HFFc6 (cell line): ENCODE measurements around the gene GH2. TPM values are rescaled to one million over a fixed set of nuclear protein-coding genes. Genes with fewer than 3 reads are reported as not detected.

Experiments used
- DNase-seq: peaks from one replicate; pipeline ENCODE4 v3.0.0-alpha.2; 2018
- H3K27ac Mint-ChIP-seq: 2 replicates; pipeline ENCODE4 v1.8.0; 2020; ENCODE audit warnings: mild to moderate bottlenecking, mixed read lengths
- H3K27me3 Mint-ChIP-seq: 2 replicates; pipeline ENCODE4 v1.8.0; 2021; ENCODE audit warnings: mild to moderate bottlenecking, moderate library complexity, mixed read lengths; ENCODE audit not compliant: insufficient read depth
- H3K36me3 Mint-ChIP-seq: 2 replicates; pipeline ENCODE4 v1.8.0; 2021; ENCODE audit warnings: low read depth, mixed read lengths
- H3K4me1 Mint-ChIP-seq: 2 replicates; pipeline ENCODE4 v1.8.0; 2020; ENCODE audit warnings: low read depth, mixed read lengths
- H3K4me3 Mint-ChIP-seq: 2 replicates; pipeline ENCODE4 v1.8.0; 2020; ENCODE audit warnings: mild to moderate bottlenecking, moderate library complexity, mixed read lengths
- H3K9me3 Mint-ChIP-seq: 2 replicates; pipeline ENCODE4 v1.8.0; 2020; ENCODE audit warnings: mild to moderate bottlenecking, mixed read lengths
- total RNA-seq, 6 experiments: library from RNA; stranded (reverse); fragmentation: NEBNext Ultra II Directional; extraction: Animal tissue kit (Norgen Biotek cat#: 25700); gene quantifications; 2 replicates in 1 of 6; 3 replicates in 5 of 6; pipeline ENCODE4 v1.2.3, GENCODE V29; 2021
- TF ChIP-seq, protein P1 (sequence below): fragments of 200-600 bp; sonication (generic); IDR thresholded peaks from 2 replicates; pipeline ENCODE4 v1.5.0; 2021; ENCODE audit warnings: antibody characterized with exemption, mild to moderate bottlenecking

GH2 gene
- total RNA-seq, 6 experiments from 2014 or later: not detected

DNA sequence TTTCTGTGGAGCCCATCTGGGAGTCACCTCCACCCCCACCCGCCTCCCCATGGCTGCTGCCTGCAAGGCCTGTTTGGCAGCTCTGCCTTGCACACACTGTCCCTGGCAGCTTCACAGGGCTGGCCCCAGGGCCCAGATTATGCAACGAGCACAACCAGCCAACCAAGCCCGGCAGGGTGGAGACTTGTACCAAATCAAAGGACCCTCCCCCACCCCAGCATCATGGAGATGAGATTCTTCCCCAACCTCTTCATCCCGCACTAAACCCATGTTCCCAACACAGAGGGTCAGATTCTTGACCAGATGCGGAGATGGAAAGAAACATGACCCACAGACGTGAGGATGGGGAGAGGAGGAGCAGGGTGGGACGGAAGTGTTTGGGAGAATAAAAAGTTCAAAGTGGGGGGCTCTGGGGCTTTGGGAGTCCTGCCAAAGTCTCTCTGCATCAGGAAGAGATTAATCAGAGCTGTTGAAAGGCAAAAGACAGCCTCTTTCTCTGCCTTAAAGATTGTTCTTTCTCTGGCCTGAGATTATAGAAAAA, 43.0 kb downstream of the GH2 start:
- peak overlapping the region; percentile 21; the same call in 1 of the 2 replicates for H3K27ac Mint-ChIP-seq
- TF ChIP-seq, protein P1, sequence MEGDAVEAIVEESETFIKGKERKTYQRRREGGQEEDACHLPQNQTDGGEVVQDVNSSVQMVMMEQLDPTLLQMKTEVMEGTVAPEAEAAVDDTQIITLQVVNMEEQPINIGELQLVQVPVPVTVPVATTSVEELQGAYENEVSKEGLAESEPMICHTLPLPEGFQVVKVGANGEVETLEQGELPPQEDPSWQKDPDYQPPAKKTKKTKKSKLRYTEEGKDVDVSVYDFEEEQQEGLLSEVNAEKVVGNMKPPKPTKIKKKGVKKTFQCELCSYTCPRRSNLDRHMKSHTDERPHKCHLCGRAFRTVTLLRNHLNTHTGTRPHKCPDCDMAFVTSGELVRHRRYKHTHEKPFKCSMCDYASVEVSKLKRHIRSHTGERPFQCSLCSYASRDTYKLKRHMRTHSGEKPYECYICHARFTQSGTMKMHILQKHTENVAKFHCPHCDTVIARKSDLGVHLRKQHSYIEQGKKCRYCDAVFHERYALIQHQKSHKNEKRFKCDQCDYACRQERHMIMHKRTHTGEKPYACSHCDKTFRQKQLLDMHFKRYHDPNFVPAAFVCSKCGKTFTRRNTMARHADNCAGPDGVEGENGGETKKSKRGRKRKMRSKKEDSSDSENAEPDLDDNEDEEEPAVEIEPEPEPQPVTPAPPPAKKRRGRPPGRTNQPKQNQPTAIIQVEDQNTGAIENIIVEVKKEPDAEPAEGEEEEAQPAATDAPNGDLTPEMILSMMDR: no peak
- DNase-seq: peak; percentile 33
- H3K4me1 Mint-ChIP-seq: peaks cover 37% of the 10 kb centered on the region
- peaks cover 2% of the 10 kb centered on the region; the same call in 1 of the 2 replicates for H3K27me3 Mint-ChIP-seq
- H3K4me3 Mint-ChIP-seq: no peak overlapping the region
- H3K9me3 Mint-ChIP-seq: no peaks in the 10 kb centered on the region
- no peaks in the 10 kb centered on the region; the same call in 1 of the 2 replicates for H3K36me3 Mint-ChIP-seq

DNA sequence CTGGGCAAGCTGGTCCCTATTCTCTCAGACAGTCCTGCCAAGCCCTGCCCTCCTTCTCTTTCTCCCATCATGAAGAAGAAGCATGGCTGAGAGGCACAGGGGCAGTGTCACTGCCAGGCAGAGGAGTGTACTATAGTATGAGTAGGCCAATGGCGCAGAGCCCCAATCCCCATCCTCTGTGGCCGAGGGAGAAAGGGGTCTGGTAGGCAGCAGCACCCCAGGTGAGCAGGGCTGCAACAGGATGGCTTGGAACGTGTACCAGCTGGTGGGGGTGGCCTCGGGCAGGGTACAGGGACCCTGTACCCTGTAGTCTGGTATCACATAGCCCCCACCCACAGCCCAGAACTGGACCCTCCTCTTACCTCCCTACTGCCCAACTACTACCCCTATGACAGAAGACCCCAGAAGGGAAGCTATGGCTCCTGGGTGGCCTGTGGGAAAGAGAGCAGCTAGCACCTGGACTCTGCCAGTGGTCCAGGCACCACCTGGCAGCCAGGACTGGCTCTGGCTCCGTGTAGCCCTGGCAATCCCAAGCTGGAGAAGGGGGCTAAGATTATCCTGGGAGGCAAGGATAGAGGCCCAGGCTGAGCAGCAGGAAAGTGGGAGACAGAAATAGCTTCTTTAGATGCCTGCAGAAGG, 43.7 kb downstream of the GH2 start:
- Mint-ChIP-seq H3K27me3 (peaks cover 2% of the 10 kb centered on the region; the same call in 1 of the 2 replicates), H3K4me1 (peaks cover 33% of the 10 kb centered on the region), H3K27ac (no peak overlapping the region), H3K9me3 (no peaks in the 10 kb centered on the region), H3K4me3 (no peak overlapping the region), H3K36me3 (no peaks in the 10 kb centered on the region; the same call in 1 of the 2 replicates)
- DNase-seq: no peak
- TF ChIP-seq, protein P1: no peak

DNA sequence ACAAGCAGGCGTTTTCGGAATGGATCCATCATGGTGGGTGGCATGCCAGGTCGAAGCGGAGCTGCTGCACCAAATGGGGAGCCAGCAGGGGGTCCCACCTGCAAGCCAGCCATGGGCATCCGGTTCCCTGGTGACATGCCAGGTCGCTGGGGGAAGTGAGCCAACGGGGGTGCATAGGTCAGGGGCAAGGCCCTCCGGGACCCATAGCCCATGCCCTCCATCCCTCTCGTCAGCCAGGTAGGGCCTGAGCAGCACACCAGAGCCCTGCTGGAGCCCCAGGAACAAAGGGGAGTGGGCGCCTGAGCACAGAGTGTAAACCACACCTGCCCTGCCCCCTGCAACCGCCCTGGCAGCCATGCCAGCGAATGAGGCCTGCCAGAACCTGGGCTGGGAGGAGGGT, 44.3 kb downstream of the GH2 start:
- TF ChIP-seq, protein P1: no peak
- H3K4me1 Mint-ChIP-seq: peaks cover 33% of the 10 kb centered on the region
- H3K9me3 Mint-ChIP-seq: no peaks in the 10 kb centered on the region
- H3K4me3 Mint-ChIP-seq: no peak overlapping the region
- no peak overlapping the region for H3K27ac Mint-ChIP-seq
- H3K27me3 Mint-ChIP-seq: peaks cover 2% of the 10 kb centered on the region; the same call in 1 of the 2 replicates
- DNase-seq: no peak
- no peaks in the 10 kb centered on the region; the same call in 1 of the 2 replicates for H3K36me3 Mint-ChIP-seq

DNA sequence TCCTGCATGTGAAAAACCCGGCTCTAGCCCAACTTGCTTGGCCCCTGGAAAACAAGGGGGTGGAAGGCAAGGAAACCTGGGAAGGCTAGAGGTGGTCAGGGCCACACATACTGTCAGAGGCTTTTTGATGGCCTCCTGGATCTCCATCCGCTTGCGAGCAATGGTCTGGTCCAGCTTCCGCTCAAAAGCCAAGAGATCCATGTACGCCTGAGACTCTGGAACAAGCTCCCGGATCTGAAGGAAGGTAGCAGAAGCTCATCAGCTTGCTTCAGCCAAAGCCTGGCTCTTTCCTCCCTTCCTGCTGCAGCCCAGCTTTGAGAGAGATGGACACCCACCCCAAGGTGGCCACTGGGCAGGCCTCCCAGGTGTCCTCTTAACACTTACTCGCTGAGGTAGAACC, 44.9 kb downstream of the GH2 start:
- TF ChIP-seq, protein P1: no peak
- Mint-ChIP-seq H3K36me3 (peaks cover 3% of the 10 kb centered on the region; the same call in 1 of the 2 replicates), H3K27me3 (peaks cover 2% of the 10 kb centered on the region; the same call in 1 of the 2 replicates), H3K4me3 (no peak overlapping the region), H3K27ac (no peak overlapping the region), H3K9me3 (no peaks in the 10 kb centered on the region), H3K4me1 (peaks cover 33% of the 10 kb centered on the region)
- DNase-seq: no peak

DNA sequence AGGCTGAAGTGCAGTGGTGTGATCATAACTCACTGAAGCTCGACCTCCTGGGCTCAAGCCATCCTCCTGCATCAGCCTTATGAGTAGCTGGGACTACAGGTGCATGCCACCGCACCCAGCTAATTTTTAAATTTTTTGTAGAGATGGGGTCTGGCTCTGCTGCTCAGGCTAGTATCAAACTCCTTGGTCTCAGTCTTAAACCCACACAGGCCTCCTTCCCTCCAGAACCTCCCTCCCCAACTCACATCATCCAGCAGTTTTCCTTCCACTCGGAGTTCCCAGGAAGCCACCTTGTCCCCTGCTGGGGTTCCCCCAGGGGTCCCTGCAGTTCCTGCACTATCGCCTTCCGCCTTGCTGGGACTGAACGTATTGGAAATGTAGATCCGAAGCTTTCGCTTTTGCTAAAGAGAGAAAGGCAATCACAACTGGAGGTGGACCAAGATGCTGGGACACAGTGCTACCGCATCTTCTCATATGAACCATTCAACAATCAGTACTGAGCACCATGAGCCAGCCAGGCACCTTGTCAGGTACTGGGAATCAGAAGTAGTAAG, 46.5 kb downstream of the GH2 start:
- Mint-ChIP-seq H3K27ac (no peak overlapping the region; the same call in 1 of the 2 replicates), H3K9me3 (no peaks in the 10 kb centered on the region), H3K4me1 (peaks cover 20% of the 10 kb centered on the region), H3K36me3 (peaks cover 18% of the 10 kb centered on the region), H3K4me3 (no peak overlapping the region), H3K27me3 (peaks cover 2% of the 10 kb centered on the region; the same call in 1 of the 2 replicates)
- no peak for DNase-seq
- TF ChIP-seq, protein P1: no peak; the same call in 1 of the 2 replicates
